B cell (primary cell): ENCODE results near the gene RAC2.

Source experiments
- EZH2 ChIP-seq: IDR thresholded peaks from 2 replicates; pipeline ENCODE4 v1.6.1; 2012; ENCODE audit warnings: borderline replicate concordance, low read depth, mild to moderate bottlenecking, moderate library complexity, low read length; ENCODE audit not compliant: insufficient read depth, poor library complexity, severe bottlenecking
- TF ChIP-seq, protein P1 (sequence below): fragments of 200-600 bp; IDR thresholded peaks from one replicate; pipeline ENCODE4 v1.8.0; 2022; ENCODE audit warnings: antibody characterized with exemption, mild to moderate bottlenecking

DNA sequence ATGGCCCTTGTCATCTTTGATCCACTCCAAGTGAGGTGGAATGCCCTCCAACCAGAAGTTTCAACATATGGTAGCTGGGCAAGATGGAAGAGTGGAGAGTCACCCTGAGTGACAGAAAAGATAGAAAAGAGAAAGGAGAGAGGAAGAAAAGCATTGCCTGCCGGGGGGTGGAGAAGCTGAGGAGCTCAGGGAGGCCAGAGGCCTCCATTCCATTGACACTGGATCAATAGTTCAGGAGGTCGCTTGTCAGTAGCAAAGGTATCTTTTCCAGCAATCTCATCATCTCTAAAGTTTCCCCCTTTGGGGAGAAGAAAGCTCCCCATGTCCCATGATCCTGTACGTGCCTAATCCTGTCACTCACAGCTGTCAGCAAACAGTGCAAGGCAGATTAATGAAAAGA, 49.3 kb downstream of the RAC2 start:
- TF ChIP-seq, protein P1, sequence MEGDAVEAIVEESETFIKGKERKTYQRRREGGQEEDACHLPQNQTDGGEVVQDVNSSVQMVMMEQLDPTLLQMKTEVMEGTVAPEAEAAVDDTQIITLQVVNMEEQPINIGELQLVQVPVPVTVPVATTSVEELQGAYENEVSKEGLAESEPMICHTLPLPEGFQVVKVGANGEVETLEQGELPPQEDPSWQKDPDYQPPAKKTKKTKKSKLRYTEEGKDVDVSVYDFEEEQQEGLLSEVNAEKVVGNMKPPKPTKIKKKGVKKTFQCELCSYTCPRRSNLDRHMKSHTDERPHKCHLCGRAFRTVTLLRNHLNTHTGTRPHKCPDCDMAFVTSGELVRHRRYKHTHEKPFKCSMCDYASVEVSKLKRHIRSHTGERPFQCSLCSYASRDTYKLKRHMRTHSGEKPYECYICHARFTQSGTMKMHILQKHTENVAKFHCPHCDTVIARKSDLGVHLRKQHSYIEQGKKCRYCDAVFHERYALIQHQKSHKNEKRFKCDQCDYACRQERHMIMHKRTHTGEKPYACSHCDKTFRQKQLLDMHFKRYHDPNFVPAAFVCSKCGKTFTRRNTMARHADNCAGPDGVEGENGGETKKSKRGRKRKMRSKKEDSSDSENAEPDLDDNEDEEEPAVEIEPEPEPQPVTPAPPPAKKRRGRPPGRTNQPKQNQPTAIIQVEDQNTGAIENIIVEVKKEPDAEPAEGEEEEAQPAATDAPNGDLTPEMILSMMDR: no peak
- no peak for TF ChIP-seq EZH2
